Liver (tissue), 9 donors: ENCODE measurements around the gene ACO2. TPM values are rescaled to one million over a fixed set of nuclear protein-coding genes. Genes with fewer than 3 reads are reported as not detected.
A peak's percentile ranks its signal among the peaks of the same experiment; 100 is the strongest.

Source experiments
- DNase-seq: peaks from one replicate; pipeline ENCODE4 v3.0.0-alpha.2; 2017; ENCODE audit warnings: low spot score
- H3K27ac ChIP-seq, 2 donors: one replicate each; pipeline ENCODE4 v1.7.0; 2013; ENCODE audit warnings: inconsistent platforms in 2 of 2, low read length in 2 of 2, control low read depth in 1 of 2, low read depth in 1 of 2, mild to moderate bottlenecking in 1 of 2
- H3K27me3 ChIP-seq, 4 donors: one replicate each; pipeline versions ENCODE4 v1.6.1 to v1.7.0; 2013; ENCODE audit warnings: low read length in 3 of 4, inconsistent platforms in 1 of 4, mild to moderate bottlenecking in 1 of 4, moderate library complexity in 1 of 4; ENCODE audit not compliant: control insufficient read depth in 4 of 4, insufficient read depth in 4 of 4
- H3K36me3 ChIP-seq, 4 donors: one replicate each; pipeline versions ENCODE4 v1.6.1 to v1.7.0; 2013; ENCODE audit warnings: low read length in 3 of 4, mild to moderate bottlenecking in 3 of 4, low read depth in 1 of 4, moderate library complexity in 1 of 4; ENCODE audit not compliant: control insufficient read depth in 4 of 4, insufficient read depth in 3 of 4
- H3K4me1 ChIP-seq, 4 donors: one replicate each; pipeline versions ENCODE4 v1.6.1 to v1.7.0; 2013; ENCODE audit warnings: low read length in 3 of 4, mild to moderate bottlenecking in 3 of 4, moderate library complexity in 1 of 4; ENCODE audit not compliant: control insufficient read depth in 4 of 4, insufficient read depth in 4 of 4
- H3K4me3 ChIP-seq, 3 donors: one replicate each; pipeline versions ENCODE4 v1.6.1 to v1.7.0; 2013; ENCODE audit warnings: low read length in 3 of 3, control low read depth in 1 of 3, low read depth in 1 of 3, mild to moderate bottlenecking in 1 of 3
- H3K9ac ChIP-seq, 2 donors: one replicate each; pipeline ENCODE4 v1.7.0; 2013; ENCODE audit warnings: low read length in 2 of 2, mild to moderate bottlenecking in 2 of 2, moderate library complexity in 2 of 2, control low read depth in 1 of 2, low read depth in 1 of 2
- H3K9me3 ChIP-seq, 4 donors: one replicate each; pipeline versions ENCODE4 v1.6.1 to v1.7.0; 2013; ENCODE audit warnings: low read length in 3 of 4; ENCODE audit not compliant: control insufficient read depth in 4 of 4
- ATF3 ChIP-seq: IDR thresholded peaks from 2 replicates; pipeline ENCODE4 v1.6.1; 2016; ENCODE audit warnings: antibody characterized with exemption
- CTCF ChIP-seq: fragments of 150-350 bp; IDR thresholded peaks from 2 replicates; pipeline ENCODE4 v1.5.1; 2017; ENCODE audit warnings: improper control_type of control experiment, low read depth, low read length; ENCODE audit not compliant: missing input control
- EGR1 ChIP-seq, 2 donors: IDR thresholded peaks; 2 replicates each; pipeline ENCODE4 v1.6.1; 2016 to 2018; ENCODE audit warnings: antibody characterized with exemption in 2 of 2, low read depth in 2 of 2
- FOXA1 ChIP-seq: IDR thresholded peaks from 2 replicates; pipeline ENCODE4 v1.6.1; 2016; ENCODE audit warnings: antibody characterized with exemption
- FOXA2 ChIP-seq: IDR thresholded peaks from 2 replicates; pipeline ENCODE4 v1.6.1; 2016; ENCODE audit warnings: antibody characterized with exemption
- GABPA ChIP-seq, 2 donors: IDR thresholded peaks in 1 of 2; conservative IDR thresholded peaks in 1 of 2; 2 replicates each; pipeline ENCODE4 v1.6.1; 2016; ENCODE audit warnings: antibody characterized with exemption in 2 of 2, mild to moderate bottlenecking in 1 of 2, moderate library complexity in 1 of 2
- HNF4A ChIP-seq, 2 donors: conservative IDR thresholded peaks; 2 replicates each; pipeline ENCODE4 v1.6.1; 2016; ENCODE audit warnings: antibody characterized with exemption in 2 of 2, mild to moderate bottlenecking in 2 of 2
- HNF4G ChIP-seq: IDR thresholded peaks from 2 replicates; pipeline ENCODE4 v1.6.1; 2016; ENCODE audit warnings: antibody characterized with exemption
- JUND ChIP-seq, 2 donors: IDR thresholded peaks; 2 replicates each; pipeline ENCODE4 v1.6.1; 2016; ENCODE audit warnings: antibody characterized with exemption in 2 of 2
- MAX ChIP-seq: IDR thresholded peaks from 2 replicates; pipeline ENCODE4 v1.6.1; 2016; ENCODE audit warnings: antibody characterized with exemption
- NR2F2 ChIP-seq: IDR thresholded peaks from 2 replicates; pipeline ENCODE4 v1.6.1; 2016; ENCODE audit warnings: antibody characterized with exemption
- RAD21 ChIP-seq, 2 donors: IDR thresholded peaks; 2 replicates each; pipeline ENCODE4 v1.6.1; 2016; ENCODE audit warnings: antibody characterized with exemption in 2 of 2, mild to moderate bottlenecking in 2 of 2
- REST ChIP-seq: IDR thresholded peaks from 2 replicates; pipeline ENCODE4 v1.6.1; 2016; ENCODE audit warnings: antibody characterized with exemption, mild to moderate bottlenecking
- RXRA ChIP-seq, 2 donors: IDR thresholded peaks; 2 replicates each; pipeline ENCODE4 v1.6.1; 2017 to 2018; ENCODE audit warnings: antibody characterized with exemption in 2 of 2, mild to moderate bottlenecking in 1 of 2
- SP1 ChIP-seq: IDR thresholded peaks from 2 replicates; pipeline ENCODE4 v1.6.1; 2018; ENCODE audit warnings: antibody characterized with exemption, mild to moderate bottlenecking
- TAF1 ChIP-seq: conservative IDR thresholded peaks from 2 replicates; pipeline ENCODE4 v1.6.1; 2016; ENCODE audit warnings: antibody characterized with exemption, mild to moderate bottlenecking
- YY1 ChIP-seq: IDR thresholded peaks from 2 replicates; pipeline ENCODE4 v1.6.1; 2016; ENCODE audit warnings: antibody characterized with exemption, mild to moderate bottlenecking
- ZBTB33 ChIP-seq: IDR thresholded peaks from 2 replicates; pipeline ENCODE4 v1.6.1; 2016; ENCODE audit warnings: antibody characterized with exemption
- WGBS: extraction: QIAGEN DNeasy Blood & Tissue Kit; methylation state at CpG from one replicate; pipeline ENCODE4 v1.1.7; 2013; 5-methylcytosine and 5-hydroxymethylcytosine counted together
- polyA plus RNA-seq, 2 donors: library from polyadenylated mRNA; stranded (reverse) in 1 of 2; unstranded in 1 of 2; fragments of 200-250 nt in 1 of 2; fragments of >200 nt in 1 of 2; fragmentation: Nextera tagmentation in 1 of 2; extraction: Ambion mirVana in 1 of 2; gene quantifications; one replicate each; pipeline versions ENCODE4 v1.2.1 to v1.2.3, GENCODE V29; 2013 to 2015
- total RNA-seq, 2 donors: library from RNA; depleted of rRNA; stranded (reverse); fragments of >200 nt; gene quantifications; one replicate each; pipeline ENCODE4 v1.2.3, GENCODE V29; 2014
- donor health status: healthy.
- donor health status: healthy.
- donor health status: healthy.
- donor health status: healthy.
- donor health status: healthy.

ACO2 gene
- total and polyA plus RNA-seq, 4 donors, result 45.3 to 76.1 (median 68.9) TPM

GRCh38 chr22:41446639-41447434, 22.1 kb upstream of the ACO2 start, which contains the start of gene TOB2:
TOB2 (minus strand) TSS chr22:41446801; CDS start chr22:41437345, 9,456 bp downstream.
- Histone ChIP-seq H3K9ac (peak within 1 kb of the TSS; percentile 91 to 99), H3K27me3 (no peaks in the 10 kb centered on the region), H3K36me3 (no peaks in the 10 kb centered on the region), H3K27ac (peak within 1 kb of the TSS; percentile 90 to 100), H3K4me3 (peak within 1 kb of the TSS; percentile 69 to 98 (median 96)), H3K4me1 (peaks cover 6 to 29% (median 25%) of the 10 kb centered on the region in 4 donors), H3K9me3 (no peaks in the 10 kb centered on the region)
- DNase-seq, result peak; percentile 98
- under 1% methylated on average over 85 of the region's 85 CpGs for WGBS
- TF ChIP-seq FOXA2 (peak; percentile 28), NR2F2 (peak; percentile 65), HNF4G (no peak), EGR1 (IDR thresholded peaks at IDR 0.05; ENCODE audit: low read depth in 2 of 2) (peak; percentile 16 to 61), YY1 (peak; percentile 66), ZBTB33 (no peak), GABPA (IDR thresholded peaks at IDR 0.05 in 1 of 2, conservative IDR thresholded peaks at IDR 0.05 in 1 of 2) (no peak), TAF1 (peak; percentile 98), HNF4A (conservative IDR thresholded peaks at IDR 0.05) (peak; percentile 36 to 64), RAD21 (IDR thresholded peaks at IDR 0.05) (peak; percentile 47 to 56), MAX (no peak), CTCF (no peak), FOXA1 (peak; percentile 37), JUND (IDR thresholded peaks at IDR 0.05) (no peak), RXRA (IDR thresholded peaks at IDR 0.05) (peak; percentile 63 to 71), REST (peak; percentile 96), SP1 (peak; percentile 95), ATF3 (no peak)
